Measurements from ENCODE around the gene ZCWPW2.

ZCWPW2 gene

GRCh38 chr3:28564211-28564610, 215.7 kb downstream of the ZCWPW2 start (continued):
- no peak for TF ChIP-seq ZNF48 (tag by site-specific recombination; IDR thresholded peaks at IDR 0.05)
- TF ChIP-seq ZNF548 (tag by site-specific recombination; IDR thresholded peaks at IDR 0.05), result no peak
- no peak for TF ChIP-seq ZNF362 (tag by site-specific recombination; IDR thresholded peaks at IDR 0.05)
- no peak for TF ChIP-seq ZBTB48 (tag by site-specific recombination; IDR thresholded peaks at IDR 0.05)
- no peak for TF ChIP-seq ZNF423 (tag by site-specific recombination; IDR thresholded peaks at IDR 0.05)
- TF ChIP-seq ZEB2 (tag by site-specific recombination; IDR thresholded peaks at IDR 0.05), result no peak
- TF ChIP-seq SP3 (tag by site-specific recombination; IDR thresholded peaks at IDR 0.05), result no peak
- TF ChIP-seq ZNF398 (tag by site-specific recombination; IDR thresholded peaks at IDR 0.05), result no peak

GRCh38 chr3:28569357-28569756, 220.8 kb downstream of the ZCWPW2 start:
- ChIA-PET POLR2A (no interaction called here), CTCF (no interaction called here)
- Histone ChIP-seq H3K36me3 (ENCODE audit: control insufficient read depth in 2 of 2, insufficient read depth in 1 of 2, low read length in 2 of 2) (no peaks in the 10 kb centered on the region), H3K9me3 (ENCODE audit: control insufficient read depth, insufficient read depth, low read depth, low read length) (no peaks in the 10 kb centered on the region), H3K27ac (ENCODE audit: extremely low read depth, low read depth, low read length) (no peak overlapping the region), H3K4me1 (ENCODE audit: control insufficient read depth, insufficient read depth, low read length) (no peaks in the 10 kb centered on the region), H3K4me3 (ENCODE audit: low read depth, low read length) (no peak overlapping the region)
- no peak for TF ChIP-seq ZNF670 (tag by site-specific recombination; IDR thresholded peaks at IDR 0.05; ENCODE audit: low read depth)
- no peak for TF ChIP-seq ZNF488 (tag by site-specific recombination; IDR thresholded peaks at IDR 0.05)
- no peak for TF ChIP-seq ZNF768 (tag by site-specific recombination; IDR thresholded peaks at IDR 0.05)
- TF ChIP-seq ZNF707 (tag by site-specific recombination; IDR thresholded peaks at IDR 0.05), result no peak
- no peak for TF ChIP-seq ZNF10 (tag by site-specific recombination; IDR thresholded peaks at IDR 0.05)
- no peak for TF ChIP-seq ZNF292 (tag by site-specific recombination; IDR thresholded peaks at IDR 0.05; ENCODE audit: borderline replicate concordance, low read depth)
- no peak for TF ChIP-seq ZNF274 (IDR thresholded peaks at IDR 0.05; ENCODE audit: low read length)
- TF ChIP-seq ZNF274 (tag by site-specific recombination; IDR thresholded peaks at IDR 0.05; ENCODE audit: borderline replicate concordance), result no peak
- no peak for TF ChIP-seq ZNF501 (tag by site-specific recombination; IDR thresholded peaks at IDR 0.05)
- no peak for TF ChIP-seq ZNF24 (tag by site-specific recombination; IDR thresholded peaks at IDR 0.05)
- TF ChIP-seq ZBTB48 (tag by site-specific recombination; IDR thresholded peaks at IDR 0.05), result no peak
- TF ChIP-seq ZNF560 (tag by site-specific recombination; IDR thresholded peaks at IDR 0.05; ENCODE audit: borderline replicate concordance), result no peak
- TF ChIP-seq BCL11A (tag by site-specific recombination; IDR thresholded peaks at IDR 0.05; ENCODE audit: low read depth), result no peak
- no peak for TF ChIP-seq YY1 (tag by site-specific recombination; IDR thresholded peaks at IDR 0.05)
- no peak for TF ChIP-seq SP3 (tag by site-specific recombination; IDR thresholded peaks at IDR 0.05)
- TF ChIP-seq, protein P1, sequence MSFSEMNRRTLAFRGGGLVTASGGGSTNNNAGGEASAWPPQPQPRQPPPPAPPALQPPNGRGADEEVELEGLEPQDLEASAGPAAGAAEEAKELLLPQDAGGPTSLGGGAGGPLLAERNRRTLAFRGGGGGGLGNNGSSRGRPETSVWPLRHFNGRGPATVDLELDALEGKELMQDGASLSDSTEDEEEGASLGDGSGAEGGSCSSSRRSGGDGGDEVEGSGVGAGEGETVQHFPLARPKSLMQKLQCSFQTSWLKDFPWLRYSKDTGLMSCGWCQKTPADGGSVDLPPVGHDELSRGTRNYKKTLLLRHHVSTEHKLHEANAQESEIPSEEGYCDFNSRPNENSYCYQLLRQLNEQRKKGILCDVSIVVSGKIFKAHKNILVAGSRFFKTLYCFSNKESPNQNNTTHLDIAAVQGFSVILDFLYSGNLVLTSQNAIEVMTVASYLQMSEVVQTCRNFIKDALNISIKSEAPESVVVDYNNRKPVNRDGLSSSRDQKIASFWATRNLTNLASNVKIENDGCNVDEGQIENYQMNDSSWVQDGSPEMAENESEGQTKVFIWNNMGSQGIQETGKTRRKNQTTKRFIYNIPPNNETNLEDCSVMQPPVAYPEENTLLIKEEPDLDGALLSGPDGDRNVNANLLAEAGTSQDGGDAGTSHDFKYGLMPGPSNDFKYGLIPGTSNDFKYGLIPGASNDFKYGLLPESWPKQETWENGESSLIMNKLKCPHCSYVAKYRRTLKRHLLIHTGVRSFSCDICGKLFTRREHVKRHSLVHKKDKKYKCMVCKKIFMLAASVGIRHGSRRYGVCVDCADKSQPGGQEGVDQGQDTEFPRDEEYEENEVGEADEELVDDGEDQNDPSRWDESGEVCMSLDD (tag by site-specific recombination; IDR thresholded peaks at IDR 0.05), result no peak
- no peak for TF ChIP-seq ZBTB8A (tag by site-specific recombination; IDR thresholded peaks at IDR 0.05)
- TF ChIP-seq KLF10 (tag by site-specific recombination; IDR thresholded peaks at IDR 0.05), result no peak

Measured in HEK293 (cell line).